GM21423 (cell line): ENCODE results near the gene NR1D1.

Source experiments
- ATAC-seq: cut with Tn5 transposase; IDR thresholded peaks from one replicate; pipeline ENCODE4 v1.9.1; 2021; ENCODE audit warnings: mild to moderate bottlenecking, moderate library complexity; ENCODE audit not compliant: unreplicated experiment

NR1D1 gene

DNA sequence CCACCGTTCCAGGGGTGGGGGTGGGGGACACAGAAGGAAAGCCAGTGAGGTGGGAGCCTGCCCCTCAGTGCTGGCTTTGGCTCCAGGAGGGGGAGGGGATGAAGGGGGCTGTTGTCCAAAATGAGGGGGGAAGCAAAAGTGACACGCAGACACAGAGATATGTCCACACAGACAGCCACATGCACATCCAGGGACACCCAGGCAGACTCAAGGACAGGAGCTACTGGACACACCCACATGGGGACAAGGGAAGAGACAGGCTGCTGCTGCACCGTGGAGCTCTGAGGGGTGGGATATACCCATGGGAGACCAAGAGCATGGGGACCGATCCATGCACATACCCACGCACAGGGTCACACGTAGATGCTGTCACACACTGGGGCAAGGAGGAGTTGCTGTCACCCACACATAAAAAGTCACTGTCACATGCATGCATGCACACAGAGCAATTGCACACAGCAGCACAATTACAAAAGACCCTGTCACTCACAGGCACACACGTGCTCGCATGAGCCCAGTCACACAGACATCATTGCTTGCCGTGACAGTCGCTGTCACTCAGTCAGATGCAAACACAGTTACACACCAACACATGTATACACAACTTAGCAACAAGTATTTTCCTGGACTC lies 36.4 kb downstream of the NR1D1 start:
- ATAC-seq: no peak

DNA sequence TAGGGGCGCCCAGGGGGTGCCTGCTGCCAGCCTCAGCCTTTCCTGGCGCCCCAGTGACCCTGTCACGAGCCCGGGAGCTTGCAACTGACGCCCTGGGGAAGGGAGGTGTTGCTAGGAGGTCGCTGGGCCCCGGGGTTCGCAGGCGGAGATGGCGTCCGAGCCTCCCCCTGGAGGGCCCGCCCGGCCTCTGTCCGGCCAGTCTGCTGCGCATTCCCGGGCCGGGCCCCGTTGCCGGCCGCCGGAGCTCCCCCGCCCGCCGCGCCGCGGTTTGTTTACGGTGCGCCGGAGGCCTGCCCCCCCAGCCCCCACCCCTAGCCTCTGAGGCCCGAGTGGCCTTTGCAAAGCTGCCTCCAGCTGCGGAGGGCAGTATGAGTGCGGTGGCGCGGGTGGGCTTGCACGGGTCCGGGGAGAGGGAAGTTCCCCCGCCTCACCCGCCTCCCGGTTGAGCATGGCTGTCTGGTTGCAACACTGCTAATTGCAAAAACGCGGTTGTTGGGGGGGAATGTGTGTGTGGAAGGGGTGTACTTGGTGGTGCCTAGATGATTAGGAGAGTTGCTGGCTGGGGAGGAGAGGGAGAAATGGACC lies 37.1 kb downstream of the NR1D1 start:
- ATAC-seq: peak; percentile 28

DNA sequence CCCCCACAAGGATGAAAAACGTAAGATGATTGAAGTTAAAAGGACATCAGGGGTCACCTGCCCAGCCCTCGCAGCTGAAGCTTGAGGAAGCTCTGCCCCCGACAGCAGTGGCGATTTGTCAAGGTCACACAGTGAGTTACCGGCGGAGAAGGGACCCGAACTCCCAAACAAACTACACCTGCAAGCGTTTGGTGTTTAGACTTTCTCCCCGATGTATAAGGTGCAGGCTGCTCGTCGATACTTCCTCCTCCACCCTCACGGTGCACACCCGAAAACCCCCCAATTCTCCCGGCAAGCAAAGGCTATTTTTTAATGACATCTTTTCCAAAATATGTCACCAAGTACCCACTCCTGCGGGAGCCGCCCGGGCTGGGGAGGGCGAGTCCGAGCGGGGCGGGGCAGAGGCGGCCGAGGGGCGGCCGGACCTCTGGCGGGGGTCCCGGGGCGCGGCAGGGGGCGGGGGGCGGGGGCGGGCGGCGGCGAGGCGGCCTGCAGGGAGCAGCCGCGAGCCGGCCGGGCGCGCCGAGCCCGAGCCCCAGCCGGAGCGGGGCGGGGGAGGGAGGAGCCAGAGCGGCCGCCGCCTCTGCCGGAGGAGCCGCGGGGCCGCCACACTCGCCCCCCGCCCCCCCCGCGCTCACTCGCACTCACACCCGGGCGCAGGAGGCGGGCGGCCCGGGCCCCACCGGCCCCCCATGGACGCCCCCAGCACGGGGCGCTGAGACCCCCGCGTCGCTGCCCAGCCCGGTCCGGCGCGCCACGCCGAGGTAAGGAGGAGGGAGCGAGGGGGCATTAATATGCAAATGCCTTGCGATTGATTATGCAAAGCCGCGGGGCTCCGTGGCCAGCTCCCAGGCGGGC lies 37.8 kb downstream of the NR1D1 start, which contains the start of gene THRA:
Gene THRA, plus strand, starts transcription at position 637 of the 858 bp plus-strand sequence. CDS start 11,524 bp downstream, outside the sequence.
- ATAC-seq: peak; percentile 57

DNA sequence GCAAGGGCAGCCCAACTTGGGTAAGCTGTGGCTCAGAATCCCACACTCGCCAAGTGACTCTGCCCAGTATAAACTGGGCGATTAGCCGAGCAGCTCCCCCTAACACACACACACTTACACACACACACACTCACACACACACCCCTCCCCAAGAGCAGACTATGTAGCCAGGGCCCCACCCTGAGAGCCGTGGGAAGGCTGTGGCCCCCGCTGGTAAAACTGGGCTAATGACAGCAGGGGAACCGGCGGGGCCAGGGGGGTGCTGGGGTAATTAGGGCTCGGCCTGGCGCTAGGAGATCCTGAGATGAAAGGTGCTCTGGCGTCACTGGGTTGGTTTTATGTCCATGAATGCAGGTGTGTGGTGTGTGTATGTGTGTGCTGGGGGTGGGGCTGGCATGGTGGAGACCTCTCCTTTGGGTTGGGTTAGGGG lies 38.8 kb downstream of the NR1D1 start:
- ATAC-seq: no peak

DNA sequence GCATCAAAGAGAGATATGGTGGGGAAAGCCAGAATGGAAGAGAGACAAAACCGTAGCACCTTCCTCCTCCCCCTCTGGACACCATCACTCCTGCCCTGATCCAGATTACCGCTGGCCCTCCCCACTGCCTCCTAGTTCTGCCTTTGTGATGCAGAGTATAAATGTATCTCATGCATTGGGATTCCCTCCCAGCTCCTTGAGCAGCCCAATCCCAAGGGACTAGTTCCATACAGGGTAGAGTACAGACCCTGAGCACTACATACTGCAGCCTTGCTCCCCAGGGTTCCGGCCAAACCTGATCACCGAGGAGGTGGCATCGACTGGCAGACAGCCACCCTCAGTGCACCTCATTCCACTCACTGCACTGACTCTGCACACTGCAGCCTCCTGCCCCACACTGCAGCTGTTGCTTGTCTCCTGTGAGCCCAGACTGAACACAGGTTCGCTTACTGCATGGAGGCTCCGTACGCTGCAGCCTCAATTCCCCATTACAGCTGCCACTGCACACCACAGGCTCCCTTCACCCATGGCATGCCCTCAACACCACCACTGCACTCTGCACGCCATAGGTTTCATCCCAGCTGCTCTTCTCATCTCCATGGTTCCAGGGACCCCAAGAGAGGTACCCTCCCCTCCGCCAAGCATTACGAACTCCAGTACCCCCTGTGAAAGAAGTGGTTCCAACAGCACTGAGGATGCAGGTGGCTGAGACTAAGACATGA lies 39.3 kb downstream of the NR1D1 start:
- no peak for ATAC-seq

DNA sequence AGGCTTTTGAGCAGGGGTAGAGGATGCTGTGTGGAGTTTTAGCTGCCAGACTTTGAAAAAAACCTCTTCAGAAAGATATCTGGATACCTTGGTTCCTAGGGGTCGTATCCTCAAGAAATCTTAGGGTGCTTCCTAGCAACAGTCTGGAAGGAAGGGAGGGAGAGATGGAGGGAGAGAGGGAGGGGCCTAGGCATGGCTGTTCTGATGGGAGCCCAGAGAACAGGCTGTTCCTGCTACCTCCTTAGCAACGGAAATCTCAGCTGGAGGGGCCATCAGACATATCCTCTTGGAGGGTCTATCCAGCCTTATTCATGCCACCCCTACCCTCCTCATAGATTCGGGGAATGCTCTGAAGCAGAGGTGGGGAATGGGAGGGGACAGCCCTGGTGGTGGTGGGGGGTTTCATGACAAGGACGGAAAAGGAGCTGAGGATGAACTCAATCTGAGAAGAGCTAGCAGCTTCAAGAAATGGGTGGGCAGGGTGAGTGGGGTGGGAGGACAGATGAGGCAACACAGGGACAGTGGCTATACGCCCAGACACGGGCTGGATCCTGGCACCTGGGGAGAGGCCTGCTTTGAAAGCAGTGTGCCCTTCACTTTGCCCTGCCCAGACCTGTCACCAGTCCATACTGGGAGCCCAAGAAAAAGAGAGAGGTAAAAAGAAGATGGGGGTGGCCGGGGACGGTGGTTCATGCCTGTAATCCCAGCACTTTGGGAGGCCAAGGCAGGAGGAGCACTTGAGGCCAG lies 40.5 kb downstream of the NR1D1 start:
- no peak for ATAC-seq

DNA sequence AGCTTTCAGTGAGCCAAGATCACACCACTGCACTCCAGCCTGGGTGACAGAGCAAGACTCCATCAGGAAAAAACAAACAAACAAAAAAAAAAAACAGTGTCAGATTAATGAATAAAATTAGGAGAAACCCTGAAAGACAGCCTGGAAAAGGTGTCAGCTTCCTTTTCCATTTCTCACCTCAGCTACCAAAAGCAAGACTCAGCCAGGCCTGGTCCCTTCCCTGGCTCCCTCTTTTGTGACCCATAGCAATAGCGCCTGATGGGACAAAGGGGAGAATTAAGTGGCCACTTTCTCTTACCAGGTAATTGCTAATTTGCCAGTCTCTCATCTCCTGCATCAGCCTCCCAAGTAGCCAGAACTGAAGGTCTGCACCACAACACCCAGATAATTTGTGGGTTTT lies 41.5 kb downstream of the NR1D1 start:
- no peak for ATAC-seq

DNA sequence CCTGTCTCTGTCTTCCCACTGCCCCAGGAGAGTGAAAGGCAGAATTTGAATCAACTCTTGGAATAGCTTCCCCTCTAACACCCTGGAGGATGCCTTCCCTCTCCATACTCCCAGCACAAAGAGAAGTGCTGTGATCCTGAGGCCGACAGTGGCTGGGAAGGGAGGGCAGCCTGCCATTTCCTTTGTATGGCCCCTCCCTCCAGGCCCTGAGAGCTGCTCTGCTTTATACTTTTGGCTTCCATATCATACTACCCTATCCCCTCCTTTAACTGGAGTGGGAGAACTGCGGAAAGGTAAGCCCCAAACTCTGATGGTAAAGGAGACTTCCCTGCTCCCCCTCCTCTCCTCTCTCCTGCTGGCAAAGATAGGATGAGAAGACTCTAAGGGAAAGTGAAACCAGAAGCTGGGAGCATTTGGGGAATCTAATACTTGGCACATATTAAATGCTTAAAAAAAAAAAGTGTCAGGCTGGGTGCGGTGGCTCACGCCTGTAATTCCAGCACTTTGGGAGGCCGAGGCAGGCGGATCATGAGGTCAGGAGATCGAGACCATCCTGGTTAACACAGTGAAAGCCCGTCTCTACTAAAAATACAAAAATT lies 42.1 kb downstream of the NR1D1 start:
- ATAC-seq: no peak

DNA sequence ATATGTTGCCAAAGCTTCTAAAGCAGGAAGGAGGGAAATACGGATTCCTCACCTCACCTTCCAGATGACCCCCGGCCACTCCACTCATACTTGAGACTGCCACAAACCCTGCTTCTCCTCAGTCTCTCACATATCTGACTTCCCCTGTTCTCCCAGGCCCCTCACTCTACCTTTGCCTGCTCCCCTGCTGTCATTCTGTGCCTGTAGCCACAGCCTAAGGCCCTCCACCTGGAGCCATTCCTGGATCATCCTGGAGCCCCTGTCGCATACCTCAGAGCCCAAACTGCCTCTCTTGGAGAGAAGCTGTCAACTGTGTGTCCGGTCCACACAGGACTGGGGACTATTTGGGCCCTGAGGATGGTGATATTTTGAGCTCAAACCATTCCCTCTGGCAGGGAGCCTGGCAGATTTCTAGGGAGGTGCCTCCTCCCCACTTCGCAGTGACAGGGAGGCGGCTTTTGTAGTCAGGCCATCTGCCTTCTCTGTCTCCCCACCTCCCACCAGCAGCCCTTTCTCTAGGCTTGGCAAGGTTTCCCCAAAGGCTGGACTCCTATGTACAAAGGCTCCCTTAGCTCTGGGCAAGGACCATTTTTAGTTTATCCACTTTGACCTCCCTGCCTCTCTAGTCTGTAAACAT lies 43.9 kb downstream of the NR1D1 start:
- ATAC-seq: no peak
